AG08395 (cell line): ENCODE data around the gene ATP8B1.
"Not testable (repeated sequence)": the region's sequence is repeated elsewhere in the genome, so short reads cannot be mapped to it uniquely, and the experiment has no call there.

Source experiments
- DNase-seq: peaks from one replicate; pipeline ENCODE4 v3.0.0; 2012; ENCODE audit warnings: mixed read lengths, low spot score

The ATP8B1 gene

GRCh38 chr18:57803103-57803969 is at the start of gene ATP8B1:
ATP8B1 (minus strand) TSS chr18:57803315; CDS start chr18:57731807, 71,508 bp downstream.
- peak; percentile 75 for DNase-seq

GRCh38 chr18:57850063-57850462 is 46.9 kb upstream of the ATP8B1 start:
- DNase-seq = no peak

- not testable (repeated sequence) for DNase-seq
These were observed 45.3 kb upstream of the ATP8B1 start for GRCh38 chr18:57848374-57848773.

GRCh38 chr18:57847431-57847830 is 44.3 kb upstream of the ATP8B1 start:
- not testable (repeated sequence) for DNase-seq

- DNase-seq = peak; percentile 65
These were observed 43.1 kb upstream of the ATP8B1 start for GRCh38 chr18:57846258-57846657.

GRCh38 chr18:57845605-57846074 is 42.5 kb upstream of the ATP8B1 start:
- DNase-seq = no peak

GRCh38 chr18:57844319-57844718 is 41.2 kb upstream of the ATP8B1 start:
- no peak for DNase-seq

GRCh38 chr18:57843386-57843785 is 40.3 kb upstream of the ATP8B1 start:
- DNase-seq = no peak

GRCh38 chr18:57841568-57841967 is 38.5 kb upstream of the ATP8B1 start:
- no peak for DNase-seq

GRCh38 chr18:57839942-57840381 is 36.8 kb upstream of the ATP8B1 start:
- DNase-seq = peak; percentile 48

GRCh38 chr18:57837917-57838548 is 34.9 kb upstream of the ATP8B1 start:
- no peak for DNase-seq

- DNase-seq = no peak
These were observed 33.4 kb upstream of the ATP8B1 start for GRCh38 chr18:57836557-57836956.

- no peak for DNase-seq
These were observed 32.8 kb upstream of the ATP8B1 start for GRCh38 chr18:57835904-57836303.

- DNase-seq = no peak
These were observed 31.5 kb upstream of the ATP8B1 start for GRCh38 chr18:57834616-57835015.

GRCh38 chr18:57833441-57834101 is 30.5 kb upstream of the ATP8B1 start:
- peak; percentile 25 for DNase-seq

- no peak for DNase-seq
These were observed 29.6 kb upstream of the ATP8B1 start for GRCh38 chr18:57832730-57833129.

GRCh38 chr18:57831597-57832377 is 28.7 kb upstream of the ATP8B1 start:
- DNase-seq = no peak

- no peak for DNase-seq
These were observed 24.5 kb upstream of the ATP8B1 start for GRCh38 chr18:57827646-57828045.

- DNase-seq = no peak
These were observed 23.1 kb upstream of the ATP8B1 start for GRCh38 chr18:57826252-57826651.

GRCh38 chr18:57820583-57820982 is 17.5 kb upstream of the ATP8B1 start:
- DNase-seq = not testable (repeated sequence)

- DNase-seq = peak; percentile 59
These were observed 16.8 kb upstream of the ATP8B1 start for GRCh38 chr18:57819671-57820460.
